Cardiac muscle cell (in vitro differentiated cells and primary cell): ENCODE results near the gene PODN. TPM values are rescaled to one million over a fixed set of nuclear protein-coding genes. Genes with fewer than 3 reads are reported as not detected.

Experiments used
- DNase-seq, 2 donors: peaks; one replicate each; pipeline versions ENCODE4 v3.0.0 to v3.0.0-alpha.2; 2010 to 2017; ENCODE audit warnings: low read depth in 1 of 2, low spot score in 1 of 2
- H3K27ac ChIP-seq: fragments of 200-600 bp; sonication (generic); 2 replicates; pipeline ENCODE4 v1.5.1; 2016
- H3K27me3 ChIP-seq: fragments of 200-600 bp; sonication (generic); 2 replicates; pipeline ENCODE4 v1.6.0; 2016; ENCODE audit warnings: control low read depth
- H3K36me3 ChIP-seq: fragments of 200-600 bp; sonication (generic); 2 replicates; pipeline ENCODE4 v1.5.1; 2016; ENCODE audit warnings: control low read depth
- H3K4me1 ChIP-seq: fragments of 200-600 bp; sonication (generic); 2 replicates; pipeline ENCODE4 v1.8.1; 2017; ENCODE audit warnings: low read depth, mild to moderate bottlenecking, mixed run types
- H3K4me3 ChIP-seq: fragments of 200-600 bp; sonication (generic); 2 replicates; pipeline ENCODE4 v1.5.1; 2016; ENCODE audit warnings: mild to moderate bottlenecking
- H3K9me3 ChIP-seq: fragments of 200-600 bp; sonication (generic); 2 replicates; pipeline ENCODE4 v1.5.1; 2017; ENCODE audit warnings: low read depth, mild to moderate bottlenecking, control low read depth
- polyA plus RNA-seq: library from polyadenylated mRNA; unstranded; fragments of >200 nt; fragmentation: Nextera tagmentation; extraction: Ambion mirVana; gene quantifications from 2 replicates; pipeline ENCODE4 v1.2.1, GENCODE V29; 2016
- total RNA-seq: library from RNA; depleted of rRNA; stranded (reverse); fragments of >200 nt; gene quantifications from 2 replicates; pipeline ENCODE4 v1.2.3, GENCODE V29; 2016
- TF ChIP-seq, protein P1 (sequence below): IDR thresholded peaks from 2 replicates; pipeline ENCODE4 v1.5.1; 2012; ENCODE audit warnings: low read depth, mild to moderate bottlenecking, low read length

The PODN gene
- total and polyA plus RNA-seq, 2 experiments from 2014 or later = 2.8 to 6.5 TPM

GRCh38 chr1:53022179-53022578 lies 39.8 kb upstream of the PODN start:
- no peak overlapping the region for H3K4me3 ChIP-seq
- H3K4me1 ChIP-seq = peaks cover 34% of the 10 kb centered on the region
- TF ChIP-seq, protein P1, sequence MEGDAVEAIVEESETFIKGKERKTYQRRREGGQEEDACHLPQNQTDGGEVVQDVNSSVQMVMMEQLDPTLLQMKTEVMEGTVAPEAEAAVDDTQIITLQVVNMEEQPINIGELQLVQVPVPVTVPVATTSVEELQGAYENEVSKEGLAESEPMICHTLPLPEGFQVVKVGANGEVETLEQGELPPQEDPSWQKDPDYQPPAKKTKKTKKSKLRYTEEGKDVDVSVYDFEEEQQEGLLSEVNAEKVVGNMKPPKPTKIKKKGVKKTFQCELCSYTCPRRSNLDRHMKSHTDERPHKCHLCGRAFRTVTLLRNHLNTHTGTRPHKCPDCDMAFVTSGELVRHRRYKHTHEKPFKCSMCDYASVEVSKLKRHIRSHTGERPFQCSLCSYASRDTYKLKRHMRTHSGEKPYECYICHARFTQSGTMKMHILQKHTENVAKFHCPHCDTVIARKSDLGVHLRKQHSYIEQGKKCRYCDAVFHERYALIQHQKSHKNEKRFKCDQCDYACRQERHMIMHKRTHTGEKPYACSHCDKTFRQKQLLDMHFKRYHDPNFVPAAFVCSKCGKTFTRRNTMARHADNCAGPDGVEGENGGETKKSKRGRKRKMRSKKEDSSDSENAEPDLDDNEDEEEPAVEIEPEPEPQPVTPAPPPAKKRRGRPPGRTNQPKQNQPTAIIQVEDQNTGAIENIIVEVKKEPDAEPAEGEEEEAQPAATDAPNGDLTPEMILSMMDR = no peak
- no peaks in the 10 kb centered on the region for H3K9me3 ChIP-seq
- DNase-seq = no peak
- peak overlapping the region; percentile 34 for H3K27ac ChIP-seq
- H3K36me3 ChIP-seq = no peaks in the 10 kb centered on the region
- no peaks in the 10 kb centered on the region for H3K27me3 ChIP-seq

DNA sequence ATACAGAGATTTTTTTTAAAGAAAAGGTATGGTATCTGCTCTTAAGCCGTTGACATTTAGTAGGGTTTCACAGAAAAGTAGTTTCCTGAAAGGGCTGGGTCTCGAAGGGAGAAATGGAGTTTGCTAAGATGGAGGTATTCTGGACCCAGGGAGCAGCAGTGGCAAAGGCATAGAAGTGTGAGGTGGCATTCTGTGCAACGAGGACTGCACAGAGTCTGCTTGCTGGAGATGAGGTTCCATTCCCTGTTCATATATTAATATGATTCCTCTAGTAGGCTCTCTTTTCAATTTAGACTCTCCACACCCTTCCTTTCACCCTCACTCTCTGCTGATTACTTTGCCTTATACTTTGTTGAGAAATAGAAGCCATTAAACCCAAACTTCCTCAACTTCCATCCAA lies 38.5 kb upstream of the PODN start:
- H3K27me3 ChIP-seq = no peaks in the 10 kb centered on the region
- TF ChIP-seq, protein P1 = no peak
- H3K4me1 ChIP-seq = peaks cover 34% of the 10 kb centered on the region
- H3K4me3 ChIP-seq = no peak overlapping the region
- no peak for DNase-seq
- H3K27ac ChIP-seq = no peak overlapping the region
- no peaks in the 10 kb centered on the region for H3K9me3 ChIP-seq
- H3K36me3 ChIP-seq = no peaks in the 10 kb centered on the region

GRCh38 chr1:53024117-53024516 lies 37.9 kb upstream of the PODN start:
- no peak overlapping the region for H3K4me3 ChIP-seq
- TF ChIP-seq, protein P1 = no peak
- H3K27me3 ChIP-seq = no peaks in the 10 kb centered on the region
- no peaks in the 10 kb centered on the region for H3K9me3 ChIP-seq
- no peak overlapping the region for H3K27ac ChIP-seq
- H3K4me1 ChIP-seq = peaks cover 34% of the 10 kb centered on the region
- DNase-seq = no peak
- H3K36me3 ChIP-seq = no peaks in the 10 kb centered on the region

- TF ChIP-seq, protein P1 = no peak
- H3K9me3 ChIP-seq = no peaks in the 10 kb centered on the region
- H3K4me3 ChIP-seq = no peak overlapping the region
- DNase-seq = peak; percentile 83 to 94
- peaks cover 4% of the 10 kb centered on the region for H3K36me3 ChIP-seq
- H3K27me3 ChIP-seq = no peaks in the 10 kb centered on the region
- peak overlapping the region; percentile 89 for H3K27ac ChIP-seq
- peaks cover 34% of the 10 kb centered on the region for H3K4me1 ChIP-seq
Observed at GRCh38 chr1:53025034-53025768, 36.8 kb upstream of the PODN start.

- Histone ChIP-seq H3K27me3 (no peaks in the 10 kb centered on the region), H3K4me3 (no peak overlapping the region), H3K4me1 (peaks cover 34% of the 10 kb centered on the region), H3K36me3 (peaks cover 4% of the 10 kb centered on the region), H3K9me3 (no peaks in the 10 kb centered on the region), H3K27ac (peak overlapping the region; percentile 89)
- DNase-seq = no peak
- TF ChIP-seq, protein P1 = no peak
Observed at GRCh38 chr1:53025769-53026112, 36.3 kb upstream of the PODN start.

DNA sequence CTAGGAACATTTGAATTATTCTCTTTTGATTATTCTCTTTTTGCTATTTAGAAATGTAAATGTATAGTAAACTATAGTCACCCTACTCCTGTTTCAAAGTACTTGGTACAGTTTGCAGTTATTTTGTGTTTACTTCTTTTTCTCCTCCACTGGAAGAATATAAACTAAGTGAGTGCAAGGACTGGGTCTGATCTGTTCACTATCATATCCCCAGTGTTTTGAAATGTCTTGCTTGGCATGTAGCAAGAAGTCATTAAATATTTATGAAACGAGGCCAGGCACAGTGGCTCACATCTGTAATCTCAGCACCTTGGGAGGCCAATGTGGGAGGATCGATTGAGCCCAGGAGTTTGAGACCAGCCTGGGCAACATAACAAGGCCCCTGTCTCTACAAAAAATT lies 35.8 kb upstream of the PODN start:
- TF ChIP-seq, protein P1 = no peak
- DNase-seq = no peak
- Histone ChIP-seq H3K9me3 (no peaks in the 10 kb centered on the region), H3K27ac (peak overlapping the region; percentile 89), H3K27me3 (no peaks in the 10 kb centered on the region), H3K4me1 (peaks cover 34% of the 10 kb centered on the region), H3K36me3 (peaks cover 4% of the 10 kb centered on the region), H3K4me3 (no peak overlapping the region)
